HG03442 (cell line): Measurements from ENCODE around the gene MEI4.
"Not testable (repeated sequence)": the region's sequence is repeated elsewhere in the genome, so short reads cannot be mapped to it uniquely, and the experiment has no call there.

ENCODE experiments used
- ATAC-seq: cut with Tn5 transposase; IDR thresholded peaks from one replicate; pipeline ENCODE4 v1.9.1; 2021; ENCODE audit warnings: mild to moderate bottlenecking, moderate library complexity; ENCODE audit not compliant: unreplicated experiment

MEI4 gene

GRCh38 chr6:77678048-77678447, 25.2 kb downstream of the MEI4 start:
- ATAC-seq = no peak

- ATAC-seq = no peak
Measured at GRCh38 chr6:77683515-77683914, 30.7 kb downstream of the MEI4 start.

- ATAC-seq = no peak
Measured at GRCh38 chr6:77686931-77687330, 34.1 kb downstream of the MEI4 start.

GRCh38 chr6:77688649-77689048, 35.8 kb downstream of the MEI4 start:
- no peak for ATAC-seq

GRCh38 chr6:77700095-77700494, 47.3 kb downstream of the MEI4 start:
- not testable (repeated sequence) for ATAC-seq

- no peak for ATAC-seq
Measured at GRCh38 chr6:77707603-77708002, 54.8 kb downstream of the MEI4 start.

GRCh38 chr6:77715588-77715987, 62.7 kb downstream of the MEI4 start:
- no peak for ATAC-seq

- no peak for ATAC-seq
Measured at GRCh38 chr6:77716311-77716710, 63.5 kb downstream of the MEI4 start.

- ATAC-seq = not testable (repeated sequence)
Measured at GRCh38 chr6:77736010-77736409, 83.2 kb downstream of the MEI4 start.

- ATAC-seq = no peak
Measured at GRCh38 chr6:77740380-77740779, 87.5 kb downstream of the MEI4 start.

- not testable (repeated sequence) for ATAC-seq
Measured at GRCh38 chr6:77752156-77752555, 99.3 kb downstream of the MEI4 start.

GRCh38 chr6:77762386-77762785, 109.5 kb downstream of the MEI4 start:
- ATAC-seq = no peak

GRCh38 chr6:77763124-77763523, 110.3 kb downstream of the MEI4 start:
- no peak for ATAC-seq

GRCh38 chr6:77764364-77764763, 111.5 kb downstream of the MEI4 start:
- no peak for ATAC-seq

- ATAC-seq = no peak
Measured at GRCh38 chr6:77773157-77773822, 120.5 kb downstream of the MEI4 start.

GRCh38 chr6:77774457-77774856, 121.6 kb downstream of the MEI4 start:
- ATAC-seq = no peak

GRCh38 chr6:77776441-77776840, 123.6 kb downstream of the MEI4 start:
- ATAC-seq = no peak

- no peak for ATAC-seq
Measured at GRCh38 chr6:77778527-77778926, 125.7 kb downstream of the MEI4 start.

- no peak for ATAC-seq
Measured at GRCh38 chr6:77786935-77787629, 134.2 kb downstream of the MEI4 start.

GRCh38 chr6:77796824-77797809, 144.3 kb downstream of the MEI4 start:
- ATAC-seq = no peak

- ATAC-seq = no peak
Measured at GRCh38 chr6:77812304-77812703, 159.5 kb downstream of the MEI4 start.
